DOHH2 (cell line): ENCODE results near the gene RBM28.

ENCODE experiments used
- CTCF ChIP-seq: fragments of 200-600 bp; sonication (generic); IDR thresholded peaks from one replicate; pipeline ENCODE4 v1.5.1; 2014; ENCODE audit warnings: antibody characterized with exemption, mild to moderate bottlenecking, low read depth, low read length; ENCODE audit not compliant: poor library complexity, severe bottlenecking
- EZH2phosphoT487 ChIP-seq: fragments of 200-600 bp; sonication (generic); IDR thresholded peaks from 2 replicates; pipeline ENCODE4 v1.6.1; 2017; ENCODE audit warnings: borderline replicate concordance, mild to moderate bottlenecking, antibody characterized with exemption, low read length, moderate library complexity, mixed read lengths

DNA sequence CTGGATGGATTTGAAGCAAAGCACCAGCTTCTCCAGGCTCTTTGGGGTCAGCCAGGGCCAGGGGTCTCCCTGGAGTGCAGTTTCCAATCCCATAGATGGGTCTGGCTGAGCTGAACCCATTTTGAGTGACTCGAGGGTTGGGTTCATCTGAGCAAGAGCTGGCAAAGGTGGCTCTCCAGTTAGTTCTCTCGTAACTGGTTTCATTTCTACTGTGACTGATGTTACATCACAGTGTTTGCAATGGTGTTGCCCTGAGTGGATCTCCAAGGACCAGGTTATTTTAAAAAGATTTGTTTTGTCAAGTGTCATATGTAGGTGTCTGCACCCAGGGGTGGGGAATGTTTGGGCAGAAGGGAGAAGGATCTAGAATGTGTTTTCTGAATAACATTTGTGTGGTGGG, 88.4 kb downstream of the RBM28 start:
- TF ChIP-seq CTCF, result no peak
- no peak for TF ChIP-seq EZH2phosphoT487
